ENCODE measurements around the gene LITAF.

DNA sequence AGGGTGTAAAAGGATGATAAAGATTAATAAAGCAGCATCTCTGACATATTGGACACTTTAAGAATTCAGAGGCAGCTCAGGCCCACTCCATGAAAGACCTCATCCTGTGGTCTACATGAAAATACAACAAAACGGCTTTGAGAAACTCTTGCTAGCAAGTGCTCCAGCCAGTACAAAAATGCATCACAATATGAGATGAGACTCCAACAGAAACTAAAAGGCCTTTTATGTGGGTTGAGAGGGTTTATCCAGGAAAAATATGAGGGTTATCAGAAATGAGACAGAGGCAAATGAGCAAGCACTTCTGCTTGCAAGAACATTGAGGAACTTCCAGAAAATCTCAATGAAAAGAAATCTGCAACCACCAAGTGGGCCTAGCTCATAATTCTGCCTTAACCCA is 65.7 kb downstream of the LITAF start:
- TF ChIP-seq FOXK2 (IDR thresholded peaks at IDR 0.05) (no peak), FOXM1 (IDR thresholded peaks at IDR 0.05; ENCODE audit: borderline replicate concordance) (no peak), HDGF (IDR thresholded peaks at IDR 0.05; ENCODE audit: borderline replicate concordance) (no peak), TARDBP (IDR thresholded peaks at IDR 0.05) (no peak), ARNT (IDR thresholded peaks at IDR 0.05) (no peak), SP1 (IDR thresholded peaks at IDR 0.05) (no peak), L3MBTL2 (conservative IDR thresholded peaks at IDR 0.05) (no peak), BHLHE40 (IDR thresholded peaks at IDR 0.05; ENCODE audit: borderline replicate concordance) (no peak), ELF4 (IDR thresholded peaks at IDR 0.05) (no peak), CTBP1 (IDR thresholded peaks at IDR 0.05; ENCODE audit: borderline replicate concordance) (no peak)

Measured in HEK293T (cell line).